ENCODE data around the gene RPH3AL.
"Not testable (repeated sequence)": the region's sequence is repeated elsewhere in the genome, so short reads cannot be mapped to it uniquely, and the experiment has no call there.

Gene RPH3AL

DNA sequence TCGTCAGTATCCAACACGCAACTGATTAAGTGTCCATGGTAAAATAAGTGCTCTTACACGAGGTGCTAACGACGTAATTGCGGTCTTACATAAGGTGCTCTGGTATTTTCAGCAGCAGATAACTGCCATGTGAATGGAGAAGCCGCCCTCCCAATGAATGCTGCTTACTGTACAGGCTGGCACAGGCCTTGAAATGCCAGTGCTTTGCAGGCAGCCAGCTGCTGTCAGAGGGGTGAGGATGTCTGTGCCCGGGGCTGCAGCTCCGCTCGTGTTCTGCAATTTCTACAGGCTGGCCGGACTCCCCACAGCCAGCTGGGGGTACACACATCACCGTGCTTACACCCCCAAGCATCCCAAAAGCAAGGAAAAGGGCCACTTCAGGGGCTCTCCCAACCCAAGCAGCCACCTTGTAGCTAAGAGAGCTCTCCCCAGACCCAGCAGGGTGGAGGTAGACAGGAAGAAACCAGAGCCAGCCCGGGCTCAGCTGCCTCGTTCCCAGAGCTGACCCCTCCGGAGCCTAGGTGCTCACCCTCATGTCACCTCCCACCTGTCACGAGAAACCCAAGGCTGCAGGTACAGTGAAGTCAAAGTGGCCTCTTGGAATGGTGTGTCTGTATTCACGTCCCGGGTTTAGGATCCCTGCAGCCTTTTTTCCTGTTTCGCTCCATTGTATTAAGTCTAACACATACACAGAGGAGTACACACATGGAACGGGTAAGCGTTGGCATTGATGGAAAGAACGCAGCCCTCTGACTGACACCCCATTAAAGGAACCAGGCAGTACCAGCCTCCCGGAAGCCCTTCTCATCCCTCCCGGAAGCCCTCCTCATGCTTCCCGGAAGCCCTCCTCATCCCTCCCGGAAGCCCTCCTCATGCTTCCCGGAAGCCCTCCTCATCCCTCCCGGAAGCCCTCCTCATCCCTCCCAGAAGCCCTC lies 27.2 kb upstream of the RPH3AL start:
- DNase-seq (ENCODE audit: low read depth), result no peak

DNA sequence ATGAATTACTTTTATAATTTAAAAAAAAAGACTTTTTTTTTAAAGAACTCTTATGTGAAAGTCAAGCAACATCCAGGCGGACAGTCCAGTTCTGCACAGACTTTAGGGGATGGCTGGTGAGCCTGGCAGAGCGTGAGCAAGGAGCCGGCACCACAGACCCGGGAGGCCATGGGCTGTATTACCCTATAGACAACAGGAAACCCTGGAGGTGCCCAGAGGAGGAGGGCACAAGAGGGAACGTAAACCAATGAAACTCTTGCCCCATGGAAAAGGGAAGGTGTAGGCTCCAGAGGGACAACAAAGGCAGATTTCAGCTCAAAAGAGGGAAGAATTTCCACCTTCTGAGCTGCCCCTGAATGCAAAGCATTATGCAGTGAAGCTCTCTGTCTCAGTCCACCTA lies 25.5 kb upstream of the RPH3AL start:
- no peak for DNase-seq (ENCODE audit: low read depth)

DNA sequence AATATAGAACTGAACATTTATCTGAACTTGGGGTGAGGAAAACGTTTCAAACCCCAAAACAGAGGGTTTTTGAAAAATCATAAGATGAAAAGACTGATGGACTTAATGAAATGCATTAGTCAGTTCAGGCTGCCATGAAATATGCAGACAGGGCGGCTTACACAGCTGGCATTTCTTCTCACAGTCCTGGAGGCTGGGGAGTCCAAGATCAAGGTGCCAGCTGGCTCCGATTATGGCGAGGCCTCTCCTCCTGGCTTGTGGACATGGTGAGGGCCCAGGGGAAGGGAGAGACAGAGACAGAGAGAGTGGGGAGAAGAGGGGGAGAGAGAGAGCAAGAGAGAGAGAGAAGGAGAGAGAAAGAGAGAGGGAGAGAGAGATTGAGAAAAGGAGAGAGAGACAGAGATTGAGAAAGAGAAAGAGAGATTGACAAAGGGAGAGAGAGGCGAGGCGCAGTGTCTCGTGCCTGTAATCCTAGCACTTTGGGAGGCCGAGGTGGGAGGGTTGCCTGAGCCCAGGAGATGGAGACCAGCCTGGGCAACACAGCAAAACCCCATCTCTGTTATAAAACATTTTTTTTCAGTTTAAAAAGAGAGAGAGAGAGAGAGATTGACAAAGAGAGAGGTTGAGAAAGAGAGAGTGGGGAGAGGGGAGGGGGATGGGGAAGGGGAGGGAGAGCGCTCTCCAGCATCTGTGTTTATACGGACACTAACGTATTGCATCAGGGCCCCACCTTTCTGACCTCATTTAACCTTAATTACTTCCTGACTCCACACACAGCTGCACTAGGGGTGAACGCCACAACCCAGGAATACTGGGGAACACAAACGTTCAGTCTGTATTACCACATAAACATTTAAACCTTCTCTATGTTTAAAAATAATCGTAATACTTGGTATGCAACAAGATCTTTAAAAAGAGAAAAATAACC lies 24.6 kb upstream of the RPH3AL start:
- no peak for DNase-seq (ENCODE audit: low read depth)

DNA sequence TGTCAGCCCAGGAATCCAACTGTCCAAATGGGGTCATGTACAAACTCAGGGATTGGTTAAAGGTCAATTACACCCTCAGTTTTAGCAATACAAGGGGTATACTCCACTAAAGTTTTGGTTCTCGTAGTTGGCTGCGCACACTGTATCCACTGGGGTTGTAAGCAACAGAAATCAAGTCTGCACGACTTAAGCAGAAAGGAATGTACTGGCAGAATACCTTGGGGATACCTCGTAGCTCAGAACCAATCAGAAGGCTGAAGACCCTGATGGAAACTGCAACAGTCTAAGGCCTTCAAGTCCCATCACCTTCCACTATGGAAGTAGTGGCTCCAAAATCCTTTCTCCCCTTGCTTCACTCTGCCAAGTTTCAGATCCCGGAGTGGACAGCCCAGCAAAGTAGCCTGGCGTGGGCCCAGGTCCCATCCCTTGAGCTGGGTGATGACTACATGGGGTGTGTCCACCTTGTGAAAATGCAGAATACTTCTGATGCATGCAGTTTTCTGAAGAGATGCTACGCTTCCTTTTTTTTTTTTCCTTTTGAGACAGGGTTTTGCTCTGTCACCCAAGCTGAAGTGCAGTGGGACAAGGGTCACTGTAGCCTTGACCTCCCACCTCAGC lies 21.1 kb upstream of the RPH3AL start:
- no peak for DNase-seq (ENCODE audit: low read depth)

DNA sequence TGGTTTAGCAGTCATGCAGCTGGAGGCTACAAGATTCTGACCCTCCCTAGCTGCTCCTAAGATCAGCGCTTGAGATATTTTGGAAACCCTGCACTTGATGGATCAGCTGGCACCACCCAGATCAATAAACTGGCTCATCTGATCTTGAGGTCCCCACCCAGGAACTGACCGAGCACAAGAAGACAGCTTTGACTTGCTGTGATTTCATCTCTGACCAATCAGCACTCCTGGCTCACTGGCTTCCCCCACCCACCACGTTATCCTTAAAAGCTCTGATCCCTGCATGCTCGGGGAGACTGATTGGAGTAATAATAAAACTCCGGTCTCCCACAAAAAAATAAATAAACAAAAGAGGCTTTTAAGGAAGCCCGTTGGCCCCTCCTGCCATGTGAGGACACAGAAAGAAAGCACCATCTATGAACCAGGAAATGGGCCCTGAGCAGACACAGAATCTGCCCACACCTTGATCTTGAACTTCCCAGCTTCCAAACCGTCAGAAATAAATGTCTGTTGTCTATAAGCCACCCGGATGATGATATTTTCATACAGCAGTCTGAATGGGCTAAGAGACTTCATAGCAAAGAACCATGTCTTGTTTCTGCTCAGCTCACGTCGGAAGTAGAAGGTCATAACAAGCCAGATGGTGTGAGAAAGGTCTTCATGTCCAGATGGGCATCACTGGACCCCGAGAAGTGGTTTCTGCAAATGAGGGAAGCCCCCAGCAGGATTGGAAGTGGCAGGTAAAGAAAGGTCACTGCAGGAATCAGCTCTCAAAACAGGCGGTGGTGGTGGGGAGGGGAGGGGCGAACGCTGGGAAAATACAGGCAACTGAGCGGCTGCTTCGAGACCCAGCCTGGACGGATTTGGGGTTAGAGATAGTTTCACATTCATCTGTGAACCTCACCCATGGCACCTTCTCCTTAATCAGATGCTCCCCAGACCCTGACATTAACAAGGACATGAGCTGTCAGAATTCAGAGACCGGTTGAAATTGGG lies 19.8 kb upstream of the RPH3AL start:
- DNase-seq (ENCODE audit: low read depth), result no peak

DNA sequence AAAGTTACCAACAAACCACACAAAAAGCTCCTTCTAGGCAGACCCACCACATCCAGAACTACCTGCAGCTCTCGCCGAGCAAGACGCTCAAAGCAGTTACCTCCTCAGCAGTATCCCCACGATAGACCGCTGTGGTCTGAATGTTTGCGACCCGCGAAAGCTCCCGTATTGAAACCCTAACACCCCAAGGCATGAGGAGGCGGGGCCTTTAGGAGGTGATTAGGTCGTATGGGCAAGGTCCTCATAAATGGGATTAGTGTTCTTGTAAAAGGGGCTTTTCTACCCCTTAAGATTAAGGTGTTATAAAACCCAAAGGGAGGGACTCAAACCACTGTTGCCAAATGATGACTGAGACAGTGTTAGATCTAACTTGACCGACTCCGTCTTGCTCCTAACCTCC lies 19.0 kb upstream of the RPH3AL start:
- no peak for DNase-seq (ENCODE audit: low read depth)

DNA sequence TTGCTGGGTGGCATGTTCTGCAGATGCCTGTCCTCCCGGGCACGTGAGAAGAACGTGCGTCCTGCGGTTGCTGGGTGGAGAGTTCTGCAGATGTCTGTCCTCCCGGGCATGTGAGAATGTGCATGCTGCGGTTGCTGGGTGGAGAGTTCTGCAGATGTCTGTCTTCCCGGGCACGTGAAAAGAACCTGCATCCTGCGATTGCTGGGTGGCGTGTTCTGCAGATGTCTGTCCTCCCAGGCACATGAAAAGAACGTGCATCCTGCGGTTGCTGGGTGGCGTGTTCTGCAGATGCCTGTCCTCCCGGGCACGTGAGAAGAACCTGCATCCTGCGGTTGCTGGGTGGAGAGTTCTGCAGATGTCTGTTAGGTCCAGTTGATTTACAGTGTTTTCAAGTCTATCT lies 15.0 kb upstream of the RPH3AL start:
- not testable (repeated sequence) for DNase-seq (ENCODE audit: low read depth)

DNA sequence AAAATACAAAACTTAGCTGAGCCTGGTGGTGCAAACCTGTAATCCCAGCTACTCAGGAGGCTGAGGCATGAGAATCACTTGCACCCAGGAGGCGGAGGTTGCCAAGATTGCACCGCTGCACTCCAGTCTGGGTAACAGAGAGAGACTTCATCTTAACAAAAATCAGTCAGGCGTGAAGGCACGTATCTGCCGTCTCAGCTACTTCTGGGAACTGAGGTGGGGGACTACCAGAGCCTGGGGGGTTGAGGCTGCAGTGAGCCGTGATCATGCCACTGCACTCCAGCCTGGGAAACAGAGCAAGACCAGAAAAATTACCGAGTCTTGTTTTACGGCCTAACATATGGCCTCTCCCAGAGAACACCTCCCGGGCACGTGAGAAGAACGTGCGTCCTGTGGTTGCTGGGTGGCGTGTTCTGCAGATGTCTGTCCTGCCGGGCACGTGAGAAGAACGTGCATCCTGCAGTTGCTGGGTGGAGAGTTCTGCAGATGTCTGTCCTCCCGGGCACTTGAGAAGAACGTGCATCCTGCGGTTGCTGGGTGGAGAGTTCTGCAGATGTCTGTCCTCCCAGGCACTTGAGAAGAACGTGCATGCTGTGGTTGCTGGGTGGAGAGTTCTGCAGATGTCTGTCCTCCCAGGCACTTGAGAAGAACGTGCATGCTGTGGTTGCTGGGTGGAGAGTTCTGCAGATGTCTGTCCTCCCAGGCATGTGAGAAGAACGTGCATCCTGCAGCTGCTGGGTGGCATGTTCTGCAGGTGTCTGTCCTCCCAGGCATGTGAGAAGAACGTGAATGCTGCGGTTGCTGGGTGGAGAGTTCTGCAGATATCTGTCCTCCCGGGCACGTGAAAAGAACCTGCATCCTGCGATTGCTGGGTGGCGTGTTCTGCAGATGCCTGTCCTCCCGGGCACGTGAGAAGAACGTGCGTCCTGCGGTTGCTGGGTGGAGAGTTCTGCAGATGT lies 14.3 kb upstream of the RPH3AL start:
- not testable (repeated sequence) for DNase-seq (ENCODE audit: low read depth)

DNA sequence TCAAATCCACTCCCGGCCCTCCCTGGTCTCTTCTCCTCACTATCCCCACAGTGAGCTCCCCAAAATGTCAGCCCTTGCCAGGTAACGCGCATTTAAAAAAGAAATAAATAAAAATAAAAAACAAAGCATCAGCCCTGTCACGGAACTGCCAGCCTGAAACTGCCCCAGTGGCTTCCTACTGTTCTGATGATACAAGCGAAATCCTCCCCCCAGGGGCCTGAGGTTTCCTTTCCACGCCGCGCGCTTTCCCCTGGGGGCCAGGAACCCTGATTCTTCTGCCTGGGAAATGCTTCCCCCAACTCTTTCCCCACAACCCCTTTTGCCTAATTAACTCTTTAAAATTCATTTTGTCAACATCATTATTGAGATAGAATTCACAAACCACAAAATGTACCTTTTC lies 12.2 kb upstream of the RPH3AL start:
- no peak for DNase-seq (ENCODE audit: low read depth)

DNA sequence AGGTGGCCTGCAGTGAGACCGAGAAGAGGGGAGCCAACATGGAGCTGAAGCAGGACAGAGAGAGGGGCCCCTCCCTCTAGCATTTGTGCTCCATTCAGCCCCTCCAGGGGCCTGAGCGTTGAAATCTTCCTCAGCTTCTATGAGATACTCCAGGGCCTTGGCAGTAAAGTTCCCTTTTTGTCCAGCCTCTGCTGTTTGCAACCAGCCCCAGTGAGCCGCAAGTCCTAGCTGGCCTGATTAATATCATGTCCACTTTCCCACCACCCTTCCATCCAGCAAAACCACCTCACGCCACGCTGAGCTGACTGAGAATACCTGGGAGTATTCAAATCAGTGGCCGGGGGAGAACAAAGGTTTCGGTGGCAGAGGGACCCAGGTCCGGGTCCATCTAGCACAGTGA lies 11.7 kb upstream of the RPH3AL start:
- DNase-seq (ENCODE audit: low read depth), result no peak

DNA sequence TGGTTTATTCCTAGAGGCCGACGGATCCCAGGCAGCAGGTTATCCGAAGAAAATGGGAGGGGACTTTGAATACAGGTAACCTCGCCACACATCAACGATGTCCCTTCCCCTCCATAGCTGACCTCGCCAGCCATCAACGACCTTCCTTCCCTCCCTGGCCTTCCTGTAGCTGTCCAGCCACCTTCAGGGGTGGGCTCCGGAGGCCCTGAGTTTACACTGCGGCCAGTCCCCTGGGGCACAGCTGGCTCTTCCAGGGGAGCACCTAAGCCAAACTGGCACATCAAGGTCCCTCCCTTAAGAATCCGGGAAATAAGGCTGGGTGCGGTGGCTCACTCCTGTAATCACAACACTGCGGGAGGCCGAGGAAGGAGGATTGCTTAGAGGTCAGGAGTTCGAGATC lies 10.1 kb upstream of the RPH3AL start:
- DNase-seq (ENCODE audit: low read depth), result no peak

DNA sequence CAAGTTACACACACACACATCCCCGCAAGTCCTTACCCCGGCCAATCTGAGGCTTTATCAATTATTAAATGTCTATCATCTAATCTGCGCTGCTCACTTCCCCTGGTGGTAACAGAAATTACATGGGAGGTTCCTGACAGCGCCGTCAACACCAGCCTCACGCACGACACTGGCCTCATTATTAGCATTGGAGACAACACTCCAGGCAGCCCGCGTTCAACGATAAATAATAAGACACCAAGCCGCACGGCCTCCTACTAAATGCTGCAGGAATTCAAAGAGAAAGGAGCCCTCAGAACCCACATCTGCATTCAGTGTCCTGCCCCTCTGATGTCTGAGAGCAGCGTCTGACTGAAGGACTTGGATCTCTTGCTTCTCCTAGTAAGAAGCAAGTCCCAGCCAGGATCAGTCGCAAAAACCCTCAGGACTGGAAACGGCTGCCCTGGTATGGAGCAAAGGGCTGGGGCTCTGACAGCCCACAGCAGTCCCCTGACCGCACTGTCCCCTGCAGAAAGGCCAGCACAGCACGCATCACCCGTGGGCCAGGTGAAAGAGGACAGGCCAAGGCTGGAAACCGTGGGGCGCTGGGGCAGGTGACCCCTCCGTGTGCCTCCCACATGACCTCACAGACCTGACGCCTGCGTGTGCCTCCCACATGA lies 7.6 kb upstream of the RPH3AL start:
- no peak for DNase-seq (ENCODE audit: low read depth)

DNA sequence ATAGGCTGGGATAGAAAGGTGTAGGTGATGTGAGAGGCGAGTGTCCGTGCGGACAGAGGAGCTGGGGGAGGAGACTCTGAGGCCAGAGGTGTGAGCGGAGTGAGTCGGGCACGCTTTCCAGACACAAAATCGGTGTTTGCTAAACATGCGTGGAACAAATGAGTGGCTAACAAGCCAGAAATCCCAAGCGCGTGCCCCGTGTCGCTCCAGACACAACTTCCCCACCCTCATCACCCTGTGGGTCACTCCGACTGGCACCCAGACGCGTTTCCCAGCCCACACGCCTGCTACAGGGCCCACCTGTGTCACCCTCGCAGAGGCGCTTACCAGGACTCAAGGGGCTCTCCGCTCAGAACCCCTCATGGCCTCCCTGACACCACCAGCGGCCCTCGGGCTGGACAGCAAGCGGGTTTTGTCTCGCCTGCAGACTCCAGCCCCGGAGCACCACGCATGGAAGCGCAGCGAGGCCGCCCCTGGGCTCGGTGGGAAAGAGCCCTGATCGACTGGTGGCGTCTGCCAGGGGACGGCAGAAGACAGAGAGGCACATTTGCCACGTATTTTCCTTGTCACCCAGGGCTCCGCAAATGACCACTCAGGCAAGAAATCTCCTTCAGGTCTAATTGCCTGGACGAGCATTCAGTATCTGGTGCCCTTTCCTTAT lies 6.0 kb upstream of the RPH3AL start:
- no peak for DNase-seq (ENCODE audit: low read depth)

DNA sequence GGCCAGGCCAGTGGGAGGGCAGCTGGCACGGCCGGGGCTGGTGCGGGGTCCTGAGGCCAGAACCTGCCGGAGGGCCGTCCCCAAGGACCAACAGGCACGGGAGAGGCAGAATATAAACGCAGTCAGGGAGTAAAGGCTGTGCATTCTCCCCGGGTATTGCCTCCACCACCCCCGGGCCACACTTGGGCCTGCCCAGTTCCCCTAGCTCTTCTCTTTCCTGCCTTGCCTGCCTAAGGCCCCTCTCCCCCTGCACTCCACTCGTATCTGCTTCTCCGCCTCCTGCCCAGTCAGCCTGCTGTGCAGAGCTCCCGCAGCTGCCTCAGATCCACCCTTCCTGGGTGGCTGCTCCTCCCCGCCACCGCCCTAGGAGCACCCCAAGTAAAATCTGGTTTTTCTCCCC lies 5.0 kb upstream of the RPH3AL start:
- no peak for DNase-seq (ENCODE audit: low read depth)

DNA sequence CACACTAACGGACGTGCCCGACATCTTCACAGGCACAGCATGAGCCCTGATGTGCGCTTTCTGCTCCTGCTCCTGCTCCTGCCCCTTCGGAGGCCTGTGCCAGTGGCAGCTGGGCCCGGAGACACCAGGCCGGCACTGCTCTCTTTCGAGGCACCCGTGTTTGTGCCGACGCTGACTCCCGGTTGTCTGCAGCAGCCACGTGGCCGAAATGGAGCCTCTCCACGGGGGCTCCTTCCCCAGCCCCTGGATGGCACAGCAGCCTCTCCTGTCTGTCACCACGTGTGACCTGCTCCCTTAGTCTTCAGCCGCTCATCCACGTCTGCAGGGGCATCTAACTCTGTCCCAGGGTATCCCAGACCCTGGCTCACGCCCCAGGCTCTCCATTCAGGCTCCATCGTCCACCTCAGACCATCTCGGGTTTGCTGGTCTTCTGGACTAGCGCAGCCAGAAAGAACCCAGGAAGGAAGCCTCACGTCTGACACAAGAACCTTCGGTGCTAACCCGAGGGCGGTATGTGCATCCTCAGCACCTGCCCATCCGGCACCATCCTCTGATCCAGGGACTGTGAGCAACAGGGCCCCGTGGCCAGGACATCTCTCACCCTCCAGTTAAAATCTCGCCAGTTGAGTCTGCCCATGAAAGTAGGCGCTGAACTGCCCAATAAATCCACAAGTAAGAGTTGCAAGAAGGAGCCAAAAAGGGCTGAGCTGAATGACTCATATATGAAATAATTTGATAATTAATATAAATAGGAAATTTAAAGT lies 4.2 kb upstream of the RPH3AL start:
- no peak for DNase-seq (ENCODE audit: low read depth)

DNA sequence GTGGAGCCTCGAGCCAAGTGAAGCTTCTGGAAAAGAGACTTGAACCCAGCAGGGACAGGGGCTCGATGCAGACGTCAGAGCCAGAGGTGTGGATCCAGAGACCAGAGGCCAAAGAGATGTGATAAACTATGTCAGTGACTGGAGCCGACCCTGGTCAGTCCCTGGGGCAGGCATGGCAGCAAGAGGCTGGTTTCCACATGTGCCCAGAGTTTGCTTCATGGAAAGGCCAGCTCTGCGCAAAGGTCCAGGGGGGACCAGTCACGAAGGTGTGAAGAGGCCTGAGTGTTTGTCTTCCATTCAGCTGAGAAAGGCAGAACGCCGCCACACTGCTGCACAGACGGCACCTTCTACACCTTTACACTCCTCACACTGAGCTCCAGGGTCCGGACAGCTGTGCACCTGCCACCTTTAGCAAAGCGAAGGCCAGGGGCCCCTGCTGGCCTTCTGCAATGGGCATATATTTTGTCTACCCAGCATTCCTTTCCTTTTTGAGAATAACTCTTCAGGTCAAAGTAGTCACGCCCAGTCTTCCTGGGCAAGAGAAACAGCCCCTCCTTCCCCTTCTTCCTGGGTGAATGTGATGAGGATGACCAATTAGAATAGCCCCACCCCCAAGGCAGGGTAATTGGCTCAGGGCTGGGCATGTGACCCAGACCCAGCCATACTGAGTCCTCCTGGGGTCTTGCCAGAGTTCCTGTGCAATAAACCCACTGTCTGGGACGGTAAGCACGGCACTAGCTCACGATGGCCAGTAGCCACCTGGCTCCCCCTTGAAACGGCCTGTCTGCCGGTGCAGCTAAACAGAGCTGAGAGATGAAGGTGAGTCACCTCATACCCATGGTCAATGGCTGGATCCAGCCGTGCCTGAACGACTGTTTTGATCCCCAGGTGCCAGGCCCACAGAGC lies 2.3 kb upstream of the RPH3AL start:
- no peak for DNase-seq (ENCODE audit: low read depth)

DNA sequence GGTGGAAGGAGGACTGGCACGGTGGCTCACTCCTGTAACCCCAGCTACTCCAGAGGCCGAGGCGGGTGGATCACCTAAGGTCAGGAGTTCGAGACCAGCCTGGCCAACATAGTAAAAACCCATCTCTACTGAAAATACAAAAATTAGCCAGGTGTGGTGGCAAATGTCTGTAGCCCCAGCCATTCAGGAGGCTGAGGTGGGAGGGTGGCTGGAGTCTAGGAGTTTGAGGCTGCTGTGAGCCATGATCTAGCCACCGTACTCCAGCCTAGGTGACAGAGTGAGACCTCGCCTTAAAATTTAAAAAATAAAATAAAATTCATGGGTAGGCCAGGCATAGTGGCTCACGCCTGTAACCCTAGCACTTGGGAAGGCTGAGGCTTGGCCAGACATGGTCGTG lies 1.2 kb upstream of the RPH3AL start:
- DNase-seq (ENCODE audit: low read depth), result no peak

Data from stimulated activated CD4-positive, alpha-beta T cell treated with anti-CD3 and anti-CD28 coated beads, Interleukin-2, amount 100 ng/mL, for 4 hours (primary cell).